ENCODE measurements around the gene RAB34.

- TF ChIP-seq CTCF (IDR thresholded peaks at IDR 0.05) = no peak
- no peak for TF ChIP-seq SIN3A (IDR thresholded peaks at IDR 0.05; ENCODE audit: borderline replicate concordance, insufficient read depth, low read depth, low read length)
Observed at GRCh38 chr17:28760601-28761562, 43.2 kb upstream of the RAB34 start.
